Measurements from ENCODE around the gene LEPR.
"Not testable (repeated sequence)": the region's sequence is repeated elsewhere in the genome, so short reads cannot be mapped to it uniquely, and the experiment has no call there.

The LEPR gene, protein sequence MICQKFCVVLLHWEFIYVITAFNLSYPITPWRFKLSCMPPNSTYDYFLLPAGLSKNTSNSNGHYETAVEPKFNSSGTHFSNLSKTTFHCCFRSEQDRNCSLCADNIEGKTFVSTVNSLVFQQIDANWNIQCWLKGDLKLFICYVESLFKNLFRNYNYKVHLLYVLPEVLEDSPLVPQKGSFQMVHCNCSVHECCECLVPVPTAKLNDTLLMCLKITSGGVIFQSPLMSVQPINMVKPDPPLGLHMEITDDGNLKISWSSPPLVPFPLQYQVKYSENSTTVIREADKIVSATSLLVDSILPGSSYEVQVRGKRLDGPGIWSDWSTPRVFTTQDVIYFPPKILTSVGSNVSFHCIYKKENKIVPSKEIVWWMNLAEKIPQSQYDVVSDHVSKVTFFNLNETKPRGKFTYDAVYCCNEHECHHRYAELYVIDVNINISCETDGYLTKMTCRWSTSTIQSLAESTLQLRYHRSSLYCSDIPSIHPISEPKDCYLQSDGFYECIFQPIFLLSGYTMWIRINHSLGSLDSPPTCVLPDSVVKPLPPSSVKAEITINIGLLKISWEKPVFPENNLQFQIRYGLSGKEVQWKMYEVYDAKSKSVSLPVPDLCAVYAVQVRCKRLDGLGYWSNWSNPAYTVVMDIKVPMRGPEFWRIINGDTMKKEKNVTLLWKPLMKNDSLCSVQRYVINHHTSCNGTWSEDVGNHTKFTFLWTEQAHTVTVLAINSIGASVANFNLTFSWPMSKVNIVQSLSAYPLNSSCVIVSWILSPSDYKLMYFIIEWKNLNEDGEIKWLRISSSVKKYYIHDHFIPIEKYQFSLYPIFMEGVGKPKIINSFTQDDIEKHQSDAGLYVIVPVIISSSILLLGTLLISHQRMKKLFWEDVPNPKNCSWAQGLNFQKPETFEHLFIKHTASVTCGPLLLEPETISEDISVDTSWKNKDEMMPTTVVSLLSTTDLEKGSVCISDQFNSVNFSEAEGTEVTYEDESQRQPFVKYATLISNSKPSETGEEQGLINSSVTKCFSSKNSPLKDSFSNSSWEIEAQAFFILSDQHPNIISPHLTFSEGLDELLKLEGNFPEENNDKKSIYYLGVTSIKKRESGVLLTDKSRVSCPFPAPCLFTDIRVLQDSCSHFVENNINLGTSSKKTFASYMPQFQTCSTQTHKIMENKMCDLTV

DNA sequence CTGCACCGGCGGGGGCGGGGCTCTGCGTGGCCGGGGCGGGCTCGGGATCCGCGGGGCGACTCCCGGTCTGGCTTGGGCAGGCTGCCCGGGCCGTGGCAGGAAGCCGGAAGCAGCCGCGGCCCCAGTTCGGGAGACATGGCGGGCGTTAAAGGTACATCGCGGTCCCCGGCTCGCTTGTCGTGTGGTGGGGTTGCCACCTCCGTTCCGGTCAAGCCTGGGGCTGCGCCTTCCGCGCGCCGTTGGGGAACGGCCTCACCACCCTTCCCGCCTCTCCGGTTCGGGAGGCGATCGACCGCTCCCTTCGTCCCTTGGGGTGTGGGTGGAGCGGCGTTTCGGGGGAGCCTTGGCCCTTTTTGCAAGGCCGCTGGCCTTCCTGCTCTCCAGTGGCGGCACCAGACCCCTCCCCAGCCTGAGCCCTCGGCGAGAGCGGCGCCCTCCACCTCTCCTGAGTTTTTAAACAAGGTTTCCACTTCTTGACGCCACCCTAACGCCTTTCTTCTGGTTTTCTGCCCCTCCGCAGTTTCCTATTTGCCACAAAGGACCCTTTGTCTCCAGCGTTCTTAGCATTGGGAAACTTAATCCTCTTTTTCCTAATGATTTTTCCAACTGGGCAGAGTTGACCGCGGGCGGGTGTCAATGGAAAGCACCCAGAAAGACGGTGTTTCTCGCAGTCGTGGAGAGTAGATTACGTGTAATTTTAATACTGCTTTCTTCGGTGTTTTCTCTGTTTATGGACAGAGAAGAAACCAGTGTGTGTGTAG is at the start of gene LEPR, which contains the start of gene LEPROT:
TSS of gene LEPR (plus strand) at position 79 of the 761 bp plus-strand sequence. CDS start 144,898 bp downstream, outside the sequence.
TSS of gene LEPROT (plus strand) at position 79 of the 761 bp plus-strand sequence. CDS start at position 136, 57 bp downstream.
- no peak for DNase-seq (ENCODE audit: low spot score)

DNA sequence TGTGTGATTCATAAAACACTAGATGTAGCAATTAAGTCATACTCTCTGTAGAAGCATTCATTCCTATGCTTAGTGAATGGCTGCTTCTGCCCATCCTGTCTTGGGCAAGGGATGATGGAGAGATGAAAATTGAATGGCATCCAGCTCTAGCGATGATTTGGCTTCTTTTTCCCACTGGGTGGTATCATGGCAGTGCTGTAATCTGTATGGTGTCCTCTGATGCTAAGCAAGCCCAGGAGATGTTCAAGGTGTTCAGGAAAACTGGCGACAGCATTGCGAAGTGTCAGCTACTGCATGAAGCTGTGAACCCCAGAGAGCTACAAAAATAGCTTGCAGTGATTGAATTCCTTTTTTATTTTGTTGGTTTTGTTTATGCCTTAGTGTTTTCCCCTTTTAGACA is 48.9 kb upstream of the LEPR start:
- DNase-seq (ENCODE audit: low spot score): peak; percentile 51

DNA sequence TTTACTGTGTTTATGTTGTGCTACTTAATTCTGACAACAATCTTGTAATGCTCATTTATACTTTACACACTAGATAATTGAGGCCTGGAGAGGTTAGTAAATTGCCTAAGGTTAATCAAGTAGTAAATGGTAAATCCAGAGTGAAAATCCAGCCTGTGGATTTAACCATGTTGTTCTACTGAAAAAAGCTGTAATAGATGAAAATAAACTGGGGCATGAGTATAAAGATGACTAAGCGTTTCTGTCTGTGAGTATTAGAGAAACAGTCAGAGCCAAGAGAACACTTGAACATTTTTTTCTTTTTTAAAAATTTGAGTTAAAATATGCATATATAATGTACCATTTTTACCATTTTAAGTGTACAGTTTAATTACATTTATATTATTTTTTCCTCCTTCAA is 47.9 kb upstream of the LEPR start:
- DNase-seq (ENCODE audit: low spot score): no peak

DNA sequence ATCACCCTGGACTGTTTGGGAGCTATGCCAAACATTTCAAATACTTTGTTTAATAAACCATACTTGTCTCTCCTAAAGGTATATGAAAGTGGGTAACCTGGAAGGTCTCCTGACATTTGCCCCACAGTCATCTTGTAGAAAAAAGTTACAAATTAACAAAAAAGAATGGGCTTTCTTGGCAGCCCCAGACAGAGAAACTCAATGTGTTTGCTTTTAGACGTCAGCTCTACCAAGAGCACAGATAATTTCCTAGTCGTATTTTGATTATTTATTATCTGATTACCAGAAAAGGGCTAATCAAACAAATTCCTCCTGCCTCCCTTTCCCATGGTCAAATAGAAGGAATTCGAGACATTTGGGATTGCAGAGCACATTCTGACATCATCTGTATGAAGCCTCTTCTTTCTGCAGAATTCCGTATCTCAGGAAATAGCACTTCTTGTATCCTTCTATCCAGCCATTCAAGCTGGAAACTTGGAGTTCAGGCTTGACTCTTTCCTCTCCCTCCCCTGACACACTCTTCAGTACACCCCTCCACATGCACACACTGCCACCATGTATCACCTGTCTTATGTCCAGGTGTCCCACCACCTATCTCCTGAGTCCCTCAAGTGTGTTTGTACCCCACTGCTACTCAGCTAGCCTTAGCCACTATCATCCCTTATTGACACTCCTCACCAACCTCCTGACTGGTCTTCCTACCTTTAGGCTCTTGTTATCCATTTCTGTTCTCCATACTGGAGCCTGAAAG is 42.8 kb upstream of the LEPR start:
- no peak for DNase-seq (ENCODE audit: low spot score)

DNA sequence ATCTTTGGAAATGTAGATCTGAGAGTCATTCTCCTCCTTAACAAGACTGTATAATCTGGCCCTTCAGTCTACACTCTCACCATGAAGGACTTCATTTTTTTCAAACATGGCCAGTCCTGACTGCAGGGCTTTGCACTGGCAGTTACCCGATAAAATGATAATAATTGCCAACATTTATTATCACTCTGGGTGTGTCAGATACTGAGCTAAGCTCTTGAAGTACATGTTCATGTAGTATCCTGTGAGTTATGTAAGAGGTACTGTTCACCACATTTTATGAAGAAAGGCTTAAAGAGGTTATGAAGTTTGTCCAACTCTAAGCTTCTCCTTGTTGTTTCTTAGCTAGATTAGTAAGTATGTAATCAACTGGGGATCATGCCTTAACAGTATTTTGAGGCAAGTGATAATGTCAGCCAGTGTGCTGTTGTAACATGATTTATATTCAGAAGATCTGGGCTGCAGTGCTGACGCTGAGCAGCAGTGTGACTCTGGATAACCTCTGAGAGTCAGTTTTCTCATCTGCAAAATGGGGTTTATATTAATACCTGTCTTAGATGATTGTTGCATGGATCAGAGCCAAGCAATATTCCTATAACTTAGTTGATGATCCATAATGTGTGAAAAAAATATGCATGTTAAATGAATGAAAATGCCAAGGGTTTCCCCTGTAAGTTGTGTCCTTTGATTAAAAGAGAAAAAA is 42.1 kb upstream of the LEPR start:
- no peak for DNase-seq (ENCODE audit: low spot score)

DNA sequence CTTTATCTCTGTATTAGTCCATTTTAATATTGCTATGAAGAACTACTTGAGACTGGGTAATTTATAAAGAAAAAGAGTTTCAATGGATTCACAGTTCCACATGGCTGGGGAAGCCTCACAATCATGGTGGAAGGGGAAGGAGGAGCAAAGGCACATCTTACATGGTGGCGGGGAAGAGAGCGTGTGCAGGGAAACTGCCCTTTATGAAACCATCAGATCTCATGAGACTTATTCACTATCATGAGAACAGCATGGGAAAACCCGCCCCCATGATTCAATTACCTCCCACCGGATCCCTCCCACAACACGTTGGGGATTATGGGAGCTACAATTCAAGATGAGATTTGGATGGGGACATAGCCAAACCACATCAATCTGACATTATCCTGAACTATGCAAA is 36.0 kb upstream of the LEPR start:
- not testable (repeated sequence) for DNase-seq (ENCODE audit: low spot score)

DNA sequence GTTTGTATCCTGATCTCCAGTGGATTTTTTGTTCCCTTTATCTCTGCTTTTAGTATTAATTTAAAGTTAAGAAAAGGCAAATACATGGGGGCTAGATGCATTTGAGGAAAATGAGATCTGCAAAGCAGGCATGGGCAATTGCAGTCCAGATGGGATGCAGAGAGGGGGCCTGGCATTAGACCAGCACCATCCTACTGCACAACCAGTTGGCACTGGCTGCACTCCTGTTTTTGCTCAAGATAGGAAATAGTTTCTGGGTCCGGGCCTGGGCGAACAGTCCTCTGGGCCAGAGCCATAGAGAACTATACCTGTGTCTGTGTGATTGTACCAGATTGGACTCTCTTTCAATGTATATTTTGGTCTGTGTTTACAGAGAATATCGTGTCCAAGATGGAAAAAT is 34.0 kb upstream of the LEPR start:
- peak; percentile 96 for DNase-seq (ENCODE audit: low spot score)

DNA sequence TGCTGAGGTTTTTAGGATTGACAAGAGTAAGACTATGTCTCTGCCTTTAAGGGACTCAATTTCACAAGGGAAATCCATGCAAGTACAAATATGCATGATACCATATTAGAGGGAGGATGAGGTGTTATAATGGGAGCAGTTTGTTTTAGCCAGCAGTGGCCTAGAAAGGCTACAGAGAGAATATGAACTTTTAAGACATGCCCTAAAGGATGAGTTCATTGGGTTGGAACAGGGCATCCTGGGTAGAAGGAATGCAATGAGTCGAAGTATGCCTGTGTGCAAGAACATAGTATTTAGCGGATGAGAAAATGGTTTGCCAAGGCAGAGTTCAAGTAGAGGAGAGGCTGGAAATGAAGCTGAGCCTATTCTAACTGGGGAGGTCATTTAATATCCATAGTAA is 32.6 kb upstream of the LEPR start:
- no peak for DNase-seq (ENCODE audit: low spot score)

DNA sequence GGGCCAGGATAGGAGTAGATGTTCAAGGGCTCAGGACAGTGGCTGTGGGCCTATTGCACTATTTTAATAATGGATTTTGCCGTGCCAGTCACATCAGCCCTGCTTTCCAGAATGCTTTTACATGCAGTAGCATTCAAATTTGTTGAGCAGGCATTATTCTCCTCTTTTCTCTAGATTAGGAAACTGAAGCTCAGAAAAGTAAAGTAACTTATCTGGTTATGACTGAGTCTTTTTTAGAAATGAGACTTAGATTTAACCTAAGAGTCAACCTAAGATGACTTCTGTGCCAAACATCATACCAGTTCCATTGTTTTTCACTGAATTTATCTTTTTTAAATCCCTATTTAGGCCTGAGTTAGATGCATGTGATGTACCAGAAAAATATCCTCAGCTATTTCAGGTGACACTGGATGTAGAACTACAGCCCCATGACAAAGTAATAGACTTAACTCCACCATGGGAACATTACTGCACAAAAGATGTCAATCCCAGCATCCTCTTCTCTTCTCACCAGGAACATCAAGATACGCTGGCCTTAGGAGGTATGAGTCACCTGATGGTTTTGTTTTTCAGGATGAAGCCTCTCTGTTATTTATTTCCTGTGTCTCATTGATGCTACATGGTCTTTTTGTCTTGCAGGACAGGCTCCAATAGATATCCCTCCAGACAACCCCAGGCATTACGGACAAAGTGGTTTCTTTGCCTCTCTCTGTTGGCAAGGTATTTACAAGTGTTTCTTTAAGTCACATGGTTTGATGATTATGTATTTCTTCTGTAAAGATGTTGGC is 31.4 kb upstream of the LEPR start:
- DNase-seq (ENCODE audit: low spot score): no peak

DNA sequence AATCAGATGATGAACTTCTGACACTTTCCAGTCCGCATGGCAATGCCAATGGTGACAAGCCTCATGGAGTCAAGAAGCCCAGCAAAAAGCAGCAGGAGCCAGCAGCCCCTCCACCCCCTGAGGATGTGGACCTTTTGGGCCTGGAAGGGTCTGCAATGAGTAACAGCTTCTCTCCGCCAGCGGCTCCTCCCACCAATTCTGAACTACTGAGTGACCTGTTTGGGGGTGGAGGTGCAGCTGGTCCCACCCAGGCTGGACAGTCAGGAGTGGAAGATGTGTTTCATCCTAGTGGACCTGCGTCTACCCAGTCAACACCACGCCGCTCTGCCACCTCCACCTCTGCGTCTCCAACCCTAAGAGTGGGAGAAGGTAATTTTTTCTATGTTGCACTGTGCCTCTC is 28.0 kb upstream of the LEPR start:
- no peak for DNase-seq (ENCODE audit: low spot score)

DNA sequence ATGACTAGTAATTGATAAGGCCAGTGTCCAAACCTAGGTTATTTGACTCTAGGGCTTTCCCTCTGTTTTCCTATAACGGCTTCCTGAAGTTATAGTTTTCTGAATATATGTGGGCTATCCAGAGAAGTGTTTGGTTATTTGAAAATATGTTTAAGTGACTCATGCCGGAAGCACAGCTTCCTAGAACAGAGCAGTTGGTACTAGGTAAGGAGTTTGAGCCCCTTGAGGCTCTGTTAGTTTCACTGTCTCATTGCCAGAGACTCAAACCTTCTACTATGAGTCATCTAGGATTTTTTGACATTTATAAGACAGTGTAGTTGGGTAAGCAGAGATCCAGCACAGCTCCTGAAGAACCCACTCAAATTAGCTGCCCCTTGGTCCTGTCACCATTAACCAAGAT is 27.1 kb upstream of the LEPR start:
- DNase-seq (ENCODE audit: low spot score): no peak

DNA sequence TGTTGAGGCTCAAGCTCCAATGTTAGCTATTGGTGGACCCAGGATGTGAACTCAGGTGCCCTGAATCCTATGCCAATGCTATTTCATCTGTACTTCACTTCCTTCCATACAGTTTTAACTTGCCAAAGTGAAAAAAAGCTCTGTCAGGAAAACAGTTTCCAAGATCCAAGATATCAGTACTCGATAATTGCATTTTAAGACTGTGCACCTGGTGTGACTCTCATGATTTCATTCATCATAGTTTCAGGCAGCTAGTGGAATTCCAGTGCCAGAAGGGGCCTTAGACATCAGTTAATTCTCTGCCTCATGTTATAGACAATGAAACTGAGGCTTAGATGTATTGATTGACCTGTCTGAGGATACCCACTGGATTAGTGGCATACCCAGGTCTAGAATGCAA is 26.5 kb upstream of the LEPR start:
- DNase-seq (ENCODE audit: low spot score): no peak

DNA sequence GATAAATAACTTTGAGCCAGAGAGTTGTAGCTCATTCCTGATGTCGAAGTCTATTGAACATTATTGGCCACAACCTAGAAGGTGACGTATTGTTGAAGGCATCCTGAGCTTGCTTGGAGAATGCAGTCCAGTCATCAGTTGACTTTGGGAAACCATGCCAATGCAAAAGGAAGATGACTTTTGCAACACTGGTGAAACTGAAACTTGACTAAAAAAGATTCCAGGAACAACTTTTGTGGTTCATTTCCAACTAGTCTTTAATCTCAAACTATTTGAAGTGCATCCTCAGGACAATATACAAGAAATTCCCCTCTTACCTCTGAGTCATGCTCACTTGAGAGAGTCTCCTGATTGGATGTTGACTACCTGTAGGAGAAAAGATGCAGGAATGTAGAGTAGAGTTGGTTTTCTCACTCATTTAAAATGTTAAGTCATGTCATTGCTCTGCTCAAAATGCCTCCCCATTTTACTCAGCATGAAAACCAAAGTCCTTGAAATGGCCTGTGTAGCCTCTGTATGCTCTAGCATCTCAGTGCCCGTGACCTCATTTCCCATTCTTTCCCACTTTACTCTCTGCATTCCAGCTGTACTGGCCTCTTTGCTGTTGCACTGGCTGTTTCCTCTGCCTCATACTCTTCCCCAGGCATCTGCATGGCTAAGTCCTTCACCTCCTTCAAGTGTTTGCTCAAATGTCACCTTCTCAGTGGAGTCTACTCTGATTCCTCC is 24.4 kb upstream of the LEPR start:
- DNase-seq (ENCODE audit: low spot score): no peak

DNA sequence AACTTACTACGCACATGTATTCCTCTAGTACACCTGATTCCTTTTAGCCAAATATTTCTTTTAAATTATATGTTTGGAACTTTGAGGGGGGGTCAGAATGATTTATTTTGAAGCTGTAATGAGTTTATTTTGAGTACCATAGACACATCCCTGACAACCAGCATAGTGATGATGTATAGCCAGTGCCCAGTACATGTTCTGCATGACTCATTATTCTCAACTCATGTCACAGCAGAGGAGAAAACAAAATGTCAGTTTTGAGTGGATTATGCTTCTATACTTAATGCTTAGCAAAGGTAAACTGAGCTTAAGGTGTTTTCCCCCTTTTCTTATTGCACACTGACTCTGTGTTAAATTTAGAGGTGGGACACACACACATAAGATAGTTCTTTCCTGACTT is 22.4 kb upstream of the LEPR start:
- no peak for DNase-seq (ENCODE audit: low spot score)

DNA sequence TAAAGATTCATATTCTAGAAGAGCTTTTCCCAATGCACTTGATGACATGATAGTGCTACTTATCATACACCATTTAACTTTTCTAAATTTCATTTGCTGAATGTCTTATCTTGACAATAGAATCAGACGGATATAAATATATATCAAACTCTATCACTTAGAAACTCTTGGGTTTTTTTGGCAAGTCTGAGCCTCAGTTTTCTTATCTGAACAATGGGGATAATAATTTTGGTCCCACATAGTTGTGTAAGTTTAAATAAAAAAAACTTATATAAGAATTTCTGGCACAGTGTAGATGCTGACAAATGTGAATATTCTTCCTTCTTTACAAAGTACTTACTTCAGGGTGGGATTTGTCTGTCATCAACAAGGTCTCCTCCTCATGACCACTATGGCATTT is 21.5 kb upstream of the LEPR start:
- DNase-seq (ENCODE audit: low spot score): no peak

DNA sequence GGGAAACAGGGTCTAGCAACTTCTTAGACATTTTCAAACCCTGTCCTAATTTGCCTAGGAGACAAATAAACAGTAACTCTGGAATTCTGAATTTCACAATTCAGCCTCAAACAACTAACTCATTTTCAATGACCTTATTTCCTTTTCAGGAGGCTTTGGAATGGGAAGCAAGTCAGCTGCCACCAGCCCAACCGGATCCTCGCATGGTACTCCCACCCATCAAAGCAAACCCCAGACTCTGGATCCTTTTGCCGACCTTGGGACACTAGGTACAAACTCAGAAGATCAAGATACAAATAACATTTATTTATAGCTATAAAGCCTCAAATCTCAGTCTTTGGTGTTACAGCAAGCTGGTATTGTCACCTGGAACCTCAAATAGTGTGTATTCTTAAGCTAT is 18.9 kb upstream of the LEPR start:
- DNase-seq (ENCODE audit: low spot score): no peak

DNA sequence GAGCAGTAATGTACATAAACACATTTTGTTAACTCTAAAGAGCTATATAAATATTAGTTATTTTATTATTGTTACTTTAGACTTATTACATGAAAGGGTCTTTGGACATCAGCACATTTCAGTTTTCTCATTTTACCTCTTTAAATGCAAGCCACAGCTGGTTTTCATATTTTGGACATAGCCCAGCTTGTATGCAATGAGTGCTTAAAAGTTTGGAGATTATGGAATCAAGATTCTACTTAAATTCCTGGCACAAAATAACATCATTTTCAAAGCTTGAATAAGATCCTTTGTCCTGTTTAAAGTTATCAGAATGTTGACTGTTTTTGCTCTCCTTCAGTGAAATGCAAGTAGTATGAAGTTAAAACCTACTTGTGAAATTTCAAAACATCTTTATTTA is 15.5 kb upstream of the LEPR start:
- no peak for DNase-seq (ENCODE audit: low spot score)

DNA sequence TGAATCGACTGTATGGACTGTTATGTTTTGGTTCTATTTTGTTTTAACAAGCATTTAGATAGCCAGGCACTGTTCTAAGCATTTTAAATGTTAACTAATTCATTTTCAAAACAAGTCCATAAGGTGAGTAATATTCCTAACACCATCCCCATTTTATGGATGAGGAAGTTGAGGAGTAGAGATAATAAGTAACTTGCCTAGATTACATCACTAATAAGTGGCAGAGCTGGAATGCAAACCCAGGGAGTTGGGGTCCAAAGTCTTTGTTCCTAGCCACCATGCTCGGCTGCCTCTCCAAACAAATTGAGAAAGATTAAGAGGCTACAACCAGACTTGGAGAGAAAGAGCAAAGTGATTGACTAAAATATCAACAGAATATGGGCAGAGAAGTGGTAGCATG is 12.6 kb upstream of the LEPR start:
- no peak for DNase-seq (ENCODE audit: low spot score)

DNA sequence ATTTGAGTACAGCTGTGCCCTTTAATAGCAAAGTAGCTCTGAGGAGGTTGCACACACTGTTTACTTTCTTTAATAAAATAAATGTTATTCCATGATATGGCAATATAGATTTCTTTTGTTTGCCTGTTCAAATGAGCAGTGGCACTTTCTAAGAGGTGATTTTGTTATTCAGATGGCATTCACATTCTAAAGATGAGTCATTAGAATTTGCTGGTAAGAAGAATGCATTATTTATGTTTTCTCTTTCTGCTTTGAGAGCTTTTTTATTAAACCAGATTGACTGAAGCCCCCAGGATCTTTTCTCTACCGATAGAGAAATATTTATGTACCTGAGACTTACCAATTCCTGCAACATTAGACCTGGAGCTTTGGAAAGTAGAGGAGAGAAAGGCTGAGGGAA is 11.2 kb upstream of the LEPR start:
- no peak for DNase-seq (ENCODE audit: low spot score)

Data from cerebellar cortex (tissue), 1 donor.